Measurements from ENCODE around the gene DBNDD1.
A peak's percentile ranks its signal among the peaks of the same experiment; 100 is the strongest.
"Not testable (repeated sequence)": the region's sequence is repeated elsewhere in the genome, so short reads cannot be mapped to it uniquely, and the experiment has no call there.

Gene DBNDD1, protein sequence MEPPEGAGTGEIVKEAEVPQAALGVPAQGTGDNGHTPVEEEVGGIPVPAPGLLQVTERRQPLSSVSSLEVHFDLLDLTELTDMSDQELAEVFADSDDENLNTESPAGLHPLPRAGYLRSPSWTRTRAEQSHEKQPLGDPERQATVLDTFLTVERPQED

GRCh38 chr16:90018652-90019542 is at the start of gene DBNDD1:
DBNDD1 (minus strand) TSS chr16:90019456; CDS start chr16:90019341, 115 bp downstream.
- peak; percentile 38 for DNase-seq (ENCODE audit: low spot score)

GRCh38 chr16:90061437-90061836 is 42.2 kb upstream of the DBNDD1 start:
- no peak for DNase-seq (ENCODE audit: low spot score)

GRCh38 chr16:90057738-90058173 is 38.5 kb upstream of the DBNDD1 start:
- peak; percentile 56 for DNase-seq (ENCODE audit: low spot score)

DNA sequence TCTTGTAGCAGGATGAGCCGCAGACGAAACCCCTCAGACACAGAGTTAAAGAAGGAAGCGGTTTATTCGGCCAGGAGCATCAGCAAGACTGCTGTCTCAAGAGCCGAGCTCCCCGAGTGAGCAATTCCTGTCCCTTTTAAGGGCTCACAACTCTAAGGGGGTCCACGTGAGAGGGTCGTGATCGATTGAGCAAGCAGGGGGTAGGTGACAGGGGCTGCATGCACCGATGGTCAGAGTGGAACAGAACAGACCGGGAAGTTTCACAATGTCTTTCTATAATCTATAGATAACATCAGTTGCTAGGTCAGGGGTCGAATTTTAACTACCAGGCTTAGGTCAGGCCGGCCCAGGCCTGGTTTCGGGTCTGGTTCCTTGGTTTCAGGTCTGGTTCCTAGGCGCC is 37.3 kb upstream of the DBNDD1 start:
- DNase-seq (ENCODE audit: low spot score) = not testable (repeated sequence)

DNA sequence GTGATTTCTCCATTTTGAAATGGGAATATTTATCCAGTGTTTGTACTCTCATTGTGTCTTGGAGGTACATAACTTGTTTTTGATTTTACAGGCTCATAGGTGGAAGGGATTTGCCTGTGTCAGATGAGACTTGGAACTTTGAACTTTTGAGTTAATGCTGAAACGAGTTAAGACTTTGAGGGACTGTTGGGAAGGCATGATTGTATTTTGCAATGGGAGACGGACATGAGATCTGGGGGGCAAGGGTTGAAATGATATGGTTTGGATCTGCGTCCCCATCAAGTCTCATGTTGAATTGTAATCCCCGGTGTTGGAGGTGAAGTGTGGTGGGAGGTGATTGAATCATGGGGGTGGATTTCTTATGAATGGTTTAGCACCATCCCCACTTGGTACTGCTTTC is 36.1 kb upstream of the DBNDD1 start:
- no peak for DNase-seq (ENCODE audit: low spot score)

DNA sequence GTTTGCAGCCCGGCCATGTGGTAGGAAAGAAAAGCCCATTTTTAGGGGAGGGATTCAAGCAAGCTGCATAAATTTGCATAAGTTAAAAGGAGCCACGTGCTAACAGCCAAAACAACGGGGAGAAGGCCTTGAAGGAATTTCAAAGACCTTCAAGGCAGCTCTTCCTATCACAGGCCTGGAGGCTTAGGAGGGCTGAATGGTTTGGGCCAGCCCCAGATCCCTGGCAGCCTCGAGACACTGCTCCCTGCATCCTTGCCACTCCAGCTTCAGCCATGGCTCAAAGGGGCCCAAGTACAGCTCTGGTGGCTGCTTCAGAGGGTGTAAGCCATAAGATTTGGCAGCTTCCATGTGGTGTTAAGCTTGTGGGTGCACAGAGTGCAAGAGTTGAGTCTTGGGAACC is 35.3 kb upstream of the DBNDD1 start:
- DNase-seq (ENCODE audit: low spot score) = no peak

GRCh38 chr16:90053902-90054500 is 34.7 kb upstream of the DBNDD1 start:
- no peak for DNase-seq (ENCODE audit: low spot score)

DNA sequence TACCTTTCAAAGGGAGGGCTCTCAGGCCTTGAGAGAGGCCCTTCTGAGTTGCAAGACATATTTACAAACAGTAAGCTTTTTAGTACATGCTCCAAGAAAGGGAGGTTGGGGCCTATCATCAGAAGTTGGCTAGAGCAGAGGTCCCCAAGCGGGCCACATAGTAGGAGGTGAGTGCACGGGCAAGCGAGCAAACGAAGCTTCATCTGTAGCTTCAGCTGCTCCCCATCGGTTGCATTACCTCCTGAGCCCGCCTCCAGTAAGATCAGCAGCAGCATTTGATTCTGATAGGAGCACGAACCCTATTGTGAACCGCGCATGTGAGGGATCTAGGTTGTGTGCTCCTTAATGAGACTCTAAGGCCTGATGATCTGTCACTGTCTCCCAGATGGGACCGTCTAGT is 31.7 kb upstream of the DBNDD1 start:
- no peak for DNase-seq (ENCODE audit: low spot score)

- DNase-seq (ENCODE audit: low spot score) = no peak
Observed at GRCh38 chr16:90048737-90049330, 29.6 kb upstream of the DBNDD1 start.

GRCh38 chr16:90048347-90048722 is 29.1 kb upstream of the DBNDD1 start:
- DNase-seq (ENCODE audit: low spot score) = no peak

DNA sequence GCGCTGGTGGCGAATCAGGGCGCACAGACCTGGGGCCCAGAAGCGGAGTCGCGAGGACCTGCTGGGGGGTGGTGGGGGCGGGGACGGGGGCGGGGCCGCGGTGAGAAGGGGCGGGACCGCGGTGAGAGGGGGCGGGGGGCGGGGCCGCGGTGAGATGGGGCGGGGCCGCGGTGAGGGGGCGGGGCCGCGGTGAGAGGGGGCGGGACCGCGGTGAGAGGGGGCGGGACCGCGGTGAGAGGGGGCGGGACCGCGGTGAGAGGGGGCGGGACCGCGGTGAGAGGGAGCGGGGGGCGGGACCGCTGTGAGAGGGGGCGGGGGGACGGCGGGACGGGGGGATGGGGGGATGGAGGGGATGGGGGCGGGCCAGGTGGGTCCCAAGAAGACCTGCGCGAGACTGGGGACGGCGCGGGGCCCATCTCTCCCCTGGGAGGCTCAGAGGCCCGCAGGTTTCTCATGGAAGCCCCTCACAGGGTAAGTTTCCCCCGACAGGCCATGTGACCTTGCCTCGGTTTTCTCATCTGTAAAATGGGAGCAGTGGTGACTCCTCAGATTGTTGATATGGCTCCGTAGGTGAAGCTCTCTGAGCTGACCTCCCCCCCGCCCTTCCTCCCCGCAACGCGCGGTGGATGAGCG is 28.6 kb upstream of the DBNDD1 start:
- no peak for DNase-seq (ENCODE audit: low spot score)

- peak; percentile 17 for DNase-seq (ENCODE audit: low spot score)
Observed at GRCh38 chr16:90046971-90047713, 27.9 kb upstream of the DBNDD1 start.

DNA sequence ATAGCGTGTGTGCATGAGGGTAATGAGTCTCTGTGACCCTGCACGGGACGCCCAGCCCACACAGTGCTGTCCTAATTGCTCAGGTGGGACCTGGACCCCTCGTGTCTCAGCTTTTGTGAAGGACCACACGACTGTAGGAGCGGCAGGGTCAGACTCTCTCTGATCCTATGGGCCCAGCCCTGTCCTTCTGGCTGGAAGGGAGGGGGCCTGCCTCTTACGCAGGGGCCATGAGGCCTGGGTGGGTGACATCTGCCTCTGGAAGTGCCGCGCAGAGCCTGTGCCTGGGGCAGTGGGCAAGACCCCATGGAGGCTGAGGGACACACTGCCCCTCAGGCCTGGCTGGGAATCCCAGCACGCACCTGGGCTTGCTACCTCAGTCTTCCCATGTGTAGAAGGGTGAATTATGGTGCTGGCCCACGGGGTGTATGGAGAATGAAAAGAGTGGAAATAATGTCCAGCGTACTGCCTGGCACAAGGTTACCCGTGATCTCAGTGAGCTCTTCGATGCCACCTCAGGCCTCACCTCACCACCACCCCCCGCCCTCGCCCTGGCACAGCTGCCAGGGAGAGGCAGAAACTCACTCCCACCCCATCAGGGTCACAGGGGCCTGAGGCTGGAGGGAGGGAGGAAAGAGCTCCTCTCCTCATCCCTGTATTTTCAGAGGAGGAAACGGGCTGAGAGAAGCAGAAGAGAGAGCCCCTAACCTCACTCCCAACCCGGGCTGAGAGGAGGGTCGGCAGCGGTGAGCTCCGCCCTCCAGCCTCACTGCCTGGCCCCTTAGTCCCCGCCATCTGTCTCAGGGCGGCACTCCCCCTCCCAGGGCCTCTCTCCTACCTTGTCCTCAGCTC is 27.1 kb upstream of the DBNDD1 start:
- no peak for DNase-seq (ENCODE audit: low spot score)

DNA sequence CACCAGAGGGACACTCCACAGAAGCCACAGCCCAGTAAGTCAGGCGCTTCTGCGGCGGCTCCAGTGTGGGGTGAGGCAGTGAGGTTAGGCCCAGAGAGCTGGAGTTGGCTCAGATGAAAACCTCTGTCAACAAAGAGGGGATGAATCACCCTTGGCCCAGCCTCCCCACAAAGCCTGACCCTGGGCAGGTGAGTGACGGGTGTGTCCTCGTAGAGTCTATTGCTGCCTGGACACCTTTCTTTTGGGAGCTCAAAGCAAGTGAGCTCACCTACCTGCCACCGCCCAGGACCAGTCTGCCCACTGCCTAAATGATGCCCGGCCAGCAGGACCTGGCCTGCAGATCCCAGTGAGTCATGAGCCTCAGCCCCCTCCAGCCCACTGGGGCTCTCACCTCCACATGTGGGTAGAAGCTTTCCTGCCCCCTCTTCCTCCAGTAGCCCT is 24.9 kb upstream of the DBNDD1 start:
- peak; percentile 95 for DNase-seq (ENCODE audit: low spot score)

GRCh38 chr16:90043526-90043925 is 24.3 kb upstream of the DBNDD1 start:
- peak; percentile 83 for DNase-seq (ENCODE audit: low spot score)

DNA sequence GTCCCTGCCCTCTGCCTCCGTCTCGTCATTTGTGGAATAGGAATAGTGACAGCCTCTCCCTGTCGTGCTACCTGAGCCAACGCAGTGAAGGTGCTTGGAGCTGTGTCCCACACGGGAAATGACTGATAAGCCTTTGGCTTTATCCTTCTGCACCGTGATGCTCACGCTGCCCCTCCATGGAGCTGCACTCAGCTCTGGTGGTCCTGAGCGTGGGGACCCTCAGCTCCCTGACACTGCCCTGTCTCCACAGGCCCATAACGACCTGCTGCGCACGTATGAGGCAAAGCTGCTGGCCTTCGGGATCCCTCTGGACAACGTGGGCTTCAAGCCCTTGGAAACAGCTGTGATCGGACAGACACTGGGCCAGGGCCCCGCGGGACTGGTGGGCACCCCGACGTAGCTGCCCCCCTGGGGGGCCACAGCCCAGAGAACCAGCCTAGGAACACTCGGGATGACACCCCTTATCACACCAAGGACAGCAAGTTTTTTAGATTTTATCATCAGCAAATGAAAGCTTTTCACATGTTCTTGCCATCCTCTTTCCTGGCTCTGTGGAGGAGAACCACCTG is 23.8 kb upstream of the DBNDD1 start:
- no peak for DNase-seq (ENCODE audit: low spot score)

GRCh38 chr16:90041896-90042473 is 22.7 kb upstream of the DBNDD1 start:
- DNase-seq (ENCODE audit: low spot score) = no peak

DNA sequence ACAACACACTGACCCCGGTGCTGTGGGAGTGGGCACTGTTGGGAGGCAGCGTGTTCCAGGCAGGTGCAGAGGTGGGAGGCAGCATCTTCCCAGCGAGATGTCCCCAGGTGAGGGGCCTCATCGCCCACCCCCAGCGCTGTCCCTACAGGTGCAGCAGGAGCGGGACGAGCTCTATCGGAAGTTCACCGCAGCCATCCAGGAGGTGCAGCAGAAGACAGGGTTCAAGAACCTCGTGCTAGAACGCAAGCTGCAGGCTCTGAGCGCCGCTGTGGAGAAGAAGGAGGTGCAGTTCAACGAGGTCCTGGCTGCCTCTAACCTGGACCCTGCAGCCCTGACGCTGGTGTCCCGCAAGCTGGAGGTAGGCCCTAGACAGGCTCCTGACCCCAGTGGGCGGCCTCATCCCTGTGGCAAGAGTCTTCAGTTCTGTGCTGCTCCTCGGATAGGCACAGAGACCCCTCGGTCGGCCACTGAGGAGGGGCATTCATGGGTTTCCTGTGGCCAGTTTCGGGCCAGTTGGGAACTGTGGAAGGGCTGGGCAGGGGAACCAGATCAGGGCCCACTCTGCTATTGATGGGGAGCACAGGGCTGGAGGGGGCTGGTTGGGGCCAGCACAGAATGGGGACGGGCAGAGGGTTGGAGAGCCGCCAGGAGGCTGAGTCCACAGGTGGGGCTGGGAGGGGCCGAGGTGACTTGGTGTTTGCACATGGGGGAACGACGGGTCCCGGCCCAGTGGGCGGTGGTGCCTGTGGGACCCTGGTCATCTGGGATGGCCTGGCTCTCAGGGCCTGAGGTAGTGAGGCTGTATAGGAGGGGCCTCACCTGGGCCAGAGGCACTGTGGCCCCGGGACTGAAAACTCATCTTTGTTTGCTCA is 21.1 kb upstream of the DBNDD1 start:
- no peak for DNase-seq (ENCODE audit: low spot score)

GRCh38 chr16:90037276-90037675 is 18.0 kb upstream of the DBNDD1 start:
- DNase-seq (ENCODE audit: low spot score) = no peak

Data from SW480 (cell line).